H9 (cell line): ENCODE measurements around the gene KCTD5. TPM values are rescaled to one million over a fixed set of nuclear protein-coding genes. Genes with fewer than 3 reads are reported as not detected.
"Not testable (repeated sequence)": the region's sequence is repeated elsewhere in the genome, so short reads cannot be mapped to it uniquely, and the experiment has no call there.

Source experiments
- DNase-seq: peaks from one replicate; pipeline ENCODE4 v3.0.0-alpha.2; 2017
- H2AFZ ChIP-seq: one replicate; pipeline ENCODE4 v1.6.1; 2013; ENCODE audit warnings: mild to moderate bottlenecking, low read length, control low read depth, moderate library complexity
- H2AK5ac ChIP-seq: 2 replicates; pipeline ENCODE4 v1.6.1; 2013; ENCODE audit warnings: low read length, control low read depth, mixed read lengths; ENCODE audit not compliant: insufficient read length
- H2BK120ac ChIP-seq: one replicate; pipeline ENCODE4 v1.6.1; 2013; ENCODE audit warnings: low read depth, mild to moderate bottlenecking, low read length, control low read depth, inconsistent platforms; ENCODE audit not compliant: poor library complexity, severe bottlenecking
- H2BK12ac ChIP-seq: 2 replicates; pipeline ENCODE4 v1.6.1; 2013; ENCODE audit warnings: low read length, control low read depth, mixed read lengths, low read depth; ENCODE audit not compliant: insufficient read length
- H2BK15ac ChIP-seq: 2 replicates; pipeline ENCODE4 v1.6.1; 2013; ENCODE audit warnings: low read depth, low read length, control low read depth
- H2BK20ac ChIP-seq: one replicate; pipeline ENCODE4 v1.6.1; 2013; ENCODE audit warnings: low read depth, mild to moderate bottlenecking, low read length, control low read depth, inconsistent platforms; ENCODE audit not compliant: poor library complexity, severe bottlenecking
- H2BK5ac ChIP-seq: 2 replicates; pipeline ENCODE4 v1.6.1; 2013; ENCODE audit warnings: low read length, control low read depth, mixed read lengths; ENCODE audit not compliant: insufficient read length
- H3K14ac ChIP-seq: 2 replicates; pipeline ENCODE4 v1.6.1; 2013; ENCODE audit warnings: low read length, control low read depth; ENCODE audit not compliant: insufficient read depth
- H3K18ac ChIP-seq: 2 replicates; pipeline ENCODE4 v1.6.1; 2013; ENCODE audit warnings: low read depth, mild to moderate bottlenecking, mixed read lengths, low read length, control low read depth; ENCODE audit not compliant: insufficient read length
- H3K23ac ChIP-seq: 2 replicates; pipeline ENCODE4 v1.6.1; 2013; ENCODE audit warnings: low read length, control low read depth, mixed read lengths, low read depth; ENCODE audit not compliant: insufficient read length
- H3K23me2 ChIP-seq: 2 replicates; pipeline ENCODE4 v1.6.1; 2013; ENCODE audit warnings: low read depth, mild to moderate bottlenecking, mixed read lengths, low read length, control low read depth; ENCODE audit not compliant: insufficient read length, poor library complexity, severe bottlenecking
- H3K27ac ChIP-seq: 2 replicates; pipeline ENCODE4 v1.5.1; 2013; ENCODE audit warnings: low read length, control low read depth, mixed read lengths, low read depth; ENCODE audit not compliant: insufficient read length
- H3K27me3 ChIP-seq: 2 replicates; pipeline ENCODE4 v1.6.1; 2013; ENCODE audit warnings: low read length, control low read depth, inconsistent platforms; ENCODE audit not compliant: insufficient read depth
- H3K4ac ChIP-seq: 2 replicates; pipeline ENCODE4 v1.6.1; 2013; ENCODE audit warnings: low read depth, mild to moderate bottlenecking, control low read depth, inconsistent platforms, low read length, moderate library complexity
- H3K4me1 ChIP-seq: 2 replicates; pipeline ENCODE4 v1.6.1; 2013; ENCODE audit warnings: low read length, control low read depth, inconsistent platforms; ENCODE audit not compliant: insufficient read depth
- H3K4me2 ChIP-seq: 2 replicates; pipeline ENCODE4 v1.6.1; 2013; ENCODE audit warnings: low read length, control low read depth, mixed read lengths; ENCODE audit not compliant: insufficient read length, insufficient read depth
- H3K56ac ChIP-seq: 2 replicates; pipeline ENCODE4 v1.6.1; 2013; ENCODE audit warnings: low read depth, mild to moderate bottlenecking, mixed read lengths, low read length, control low read depth; ENCODE audit not compliant: insufficient read length
- H3K79me1 ChIP-seq: 2 replicates; pipeline ENCODE4 v1.6.1; 2013; ENCODE audit warnings: low read depth, mild to moderate bottlenecking, moderate library complexity, low read length, control low read depth, inconsistent platforms; ENCODE audit not compliant: insufficient read depth, poor library complexity, severe bottlenecking
- H3K79me2 ChIP-seq: 2 replicates; pipeline ENCODE4 v1.6.1; 2013; ENCODE audit warnings: low read length, control low read depth, inconsistent platforms; ENCODE audit not compliant: insufficient read depth
- H3K9ac ChIP-seq: 2 replicates; pipeline ENCODE4 v1.6.1; 2013; ENCODE audit warnings: low read length, control low read depth, mixed read lengths; ENCODE audit not compliant: insufficient read length; ENCODE audit errors: extremely low read depth
- H3K9me3 ChIP-seq: one replicate; pipeline ENCODE4 v1.6.1; 2013; ENCODE audit warnings: low read depth, low read length, inconsistent platforms; ENCODE audit not compliant: control insufficient read depth
- H3T11ph ChIP-seq: one replicate; pipeline ENCODE4 v1.6.1; 2013; ENCODE audit warnings: mild to moderate bottlenecking, low read length, control low read depth, inconsistent platforms
- H4K20me1 ChIP-seq: one replicate; pipeline ENCODE4 v1.6.1; 2013; ENCODE audit not compliant: control insufficient read depth, insufficient read length, insufficient read depth
- H4K5ac ChIP-seq: 2 replicates; pipeline ENCODE4 v1.6.1; 2013; ENCODE audit warnings: low read depth, mild to moderate bottlenecking, mixed read lengths, low read length, control low read depth; ENCODE audit not compliant: insufficient read length
- H4K8ac ChIP-seq: replicated peaks from 2 replicates; pipeline ENCODE4 v1.6.1; 2013; ENCODE audit warnings: low read length, control low read depth, mixed read lengths, low read depth; ENCODE audit not compliant: insufficient read length
- H4K91ac ChIP-seq: 2 replicates; pipeline ENCODE4 v1.6.1; 2013; ENCODE audit warnings: low read depth, mild to moderate bottlenecking, moderate library complexity, mixed read lengths, low read length, control low read depth; ENCODE audit not compliant: insufficient read length
- H3K27ac Mint-ChIP-seq, 3 experiments: 2 replicates in 2 of 3; 3 replicates in 1 of 3; pipeline ENCODE4 v1.8.0; 2020 to 2021; ENCODE audit warnings: mixed read lengths in 3 of 3, mild to moderate bottlenecking in 1 of 3, moderate library complexity in 1 of 3
- H3K27me3 Mint-ChIP-seq: 2 replicates; pipeline ENCODE4 v1.8.0; 2021; ENCODE audit warnings: low read depth, mild to moderate bottlenecking, moderate library complexity, mixed read lengths
- H3K36me3 Mint-ChIP-seq, 3 experiments: 2 replicates in 2 of 3; 3 replicates in 1 of 3; pipeline ENCODE4 v1.8.0; 2020 to 2021; ENCODE audit warnings: low read depth in 3 of 3, mixed read lengths in 3 of 3; ENCODE audit not compliant: insufficient read depth in 1 of 3
- H3K4me1 Mint-ChIP-seq, 2 experiments: 2 replicates each; pipeline ENCODE4 v1.8.0; 2020; ENCODE audit warnings: mixed read lengths in 2 of 2
- H3K4me3 Mint-ChIP-seq, 2 experiments: 2 replicates in 1 of 2; 3 replicates in 1 of 2; pipeline ENCODE4 v1.8.0; 2020 to 2021; ENCODE audit warnings: mild to moderate bottlenecking in 2 of 2, mixed read lengths in 2 of 2, moderate library complexity in 1 of 2
- H3K9me3 Mint-ChIP-seq, 2 experiments: 2 replicates in 1 of 2; 3 replicates in 1 of 2; pipeline ENCODE4 v1.8.0; 2020; ENCODE audit warnings: mild to moderate bottlenecking in 2 of 2, mixed read lengths in 2 of 2, moderate library complexity in 1 of 2
- whole genome bisulfite sequencing: extraction: QIAGEN DNeasy Blood & Tissue Kit; methylation state at CpG from one replicate; pipeline ENCODE4 v1.1.7; 2013; ENCODE audit warnings: missing lambda C conversion rate, low lambda C conversion rate, mixed read lengths; ENCODE audit not compliant: insufficient read length; ENCODE audit errors: extremely low coverage; 5-methylcytosine and 5-hydroxymethylcytosine counted together
- total RNA-seq: library from RNA; stranded (reverse); gene quantifications from 2 replicates; pipeline ENCODE4 v1.2.1, GENCODE V29; 2021

KCTD5 gene
- total RNA-seq, 1 experiment from 2014 or later, result 39.9 TPM

- H4K91ac ChIP-seq, H3K27ac Mint-ChIP-seq, H3K4me1 Mint-ChIP-seq, H3K18ac ChIP-seq, H2BK12ac ChIP-seq, H2AFZ ChIP-seq, H3K56ac ChIP-seq, H3K23ac ChIP-seq, H3K27ac ChIP-seq, H3K79me1 ChIP-seq, H3K27me3 Mint-ChIP-seq, H4K5ac ChIP-seq, H3K14ac ChIP-seq, H3K23me2 ChIP-seq, H3K9ac ChIP-seq, H3K27me3 ChIP-seq, H2AK5ac ChIP-seq, H3K9me3 Mint-ChIP-seq, H2BK15ac ChIP-seq, DNase-seq, H2BK20ac ChIP-seq, H2BK5ac ChIP-seq, H3K4ac ChIP-seq, H3K79me2 ChIP-seq, H2BK120ac ChIP-seq, H3T11ph ChIP-seq, H4K20me1 ChIP-seq, H3K4me2 ChIP-seq, H3K4me1 ChIP-seq, H4K8ac ChIP-seq, H3K9me3 ChIP-seq: not testable (repeated sequence)
- H3K4me3 Mint-ChIP-seq, result peak overlapping the region in 1 of 2 experiments; percentile 14; a peak in 3 of 5 replicates
- peaks cover 0 to 11% (median 10%) of the 10 kb centered on the region in 3 experiments; a peak in 4 of 7 replicates for H3K36me3 Mint-ChIP-seq
- WGBS, result no CpG with 5 or more reads among the region's 8 CpGs
Observed at GRCh38 chr16:2680360-2680759, 2.0 kb upstream of the KCTD5 start.

- H4K8ac ChIP-seq, H2BK5ac ChIP-seq, H4K91ac ChIP-seq, H3K56ac ChIP-seq, H3K9me3 ChIP-seq, H3K4me1 ChIP-seq, H2AFZ ChIP-seq, H2BK15ac ChIP-seq, H4K20me1 ChIP-seq, H2BK120ac ChIP-seq, H3K79me1 ChIP-seq, H2BK20ac ChIP-seq, H2AK5ac ChIP-seq, H3K79me2 ChIP-seq, H2BK12ac ChIP-seq, H3K27ac ChIP-seq, H3K4me1 Mint-ChIP-seq, H3K18ac ChIP-seq, H3K23ac ChIP-seq, H3T11ph ChIP-seq, H3K27me3 Mint-ChIP-seq, DNase-seq, H3K4ac ChIP-seq, H3K23me2 ChIP-seq, H4K5ac ChIP-seq, H3K9me3 Mint-ChIP-seq, H3K27me3 ChIP-seq: not testable (repeated sequence)
- Histone ChIP-seq H3K9ac (peak overlapping the region; percentile 95), H3K14ac (peak overlapping the region; percentile 74; the same call in 1 of the 2 replicates), H3K4me2 (peak overlapping the region; percentile 65)
- WGBS, result no CpG with 5 or more reads among the region's 13 CpGs
- Mint-ChIP-seq H3K4me3 (peak overlapping the region; percentile 95 to 99), H3K27ac (peak overlapping the region in 1 of 3 experiments; percentile 87; a peak in 1 of 7 replicates), H3K36me3 (peaks cover 0 to 11% (median 10%) of the 10 kb centered on the region in 3 experiments; a peak in 4 of 7 replicates)
Observed at GRCh38 chr16:2683041-2683440, 718 bp downstream of the KCTD5 start.
